Loucy (cell line): ENCODE measurements around the gene PGS1.

Source experiments
- H2AFZ ChIP-seq: fragments of 200-600 bp; sonication (generic); 2 replicates; pipeline ENCODE4 v1.6.0; 2016; ENCODE audit warnings: antibody characterized with exemption, mild to moderate bottlenecking, low read length, moderate library complexity
- H3F3A ChIP-seq: fragments of 200-600 bp; 2 replicates; pipeline ENCODE4 v1.6.0; 2016; ENCODE audit warnings: antibody characterized with exemption, low read depth, mild to moderate bottlenecking
- H3K27me3 ChIP-seq: fragments of 200-600 bp; sonication (generic); 2 replicates; pipeline ENCODE4 v1.6.1; 2014; ENCODE audit warnings: low read length, mild to moderate bottlenecking; ENCODE audit not compliant: insufficient read depth, poor library complexity, severe bottlenecking
- H3K36me3 ChIP-seq: fragments of 200-600 bp; sonication (generic); 2 replicates; pipeline ENCODE4 v1.6.1; 2016; ENCODE audit warnings: low read length; ENCODE audit not compliant: insufficient read depth
- H3K4me1 ChIP-seq: fragments of 200-600 bp; sonication (generic); 2 replicates; pipeline ENCODE4 v1.5.1; 2014; ENCODE audit warnings: low read length, mild to moderate bottlenecking; ENCODE audit not compliant: insufficient read depth, poor library complexity, severe bottlenecking
- H3K4me2 ChIP-seq: fragments of 200-600 bp; sonication (generic); 2 replicates; pipeline ENCODE4 v1.6.0; 2014; ENCODE audit warnings: antibody characterized with exemption, low read length, low read depth, mild to moderate bottlenecking; ENCODE audit not compliant: poor library complexity, severe bottlenecking
- H3K4me3 ChIP-seq: fragments of 200-600 bp; sonication (generic); 2 replicates; pipeline ENCODE4 v1.5.1; 2014; ENCODE audit warnings: low read length, mild to moderate bottlenecking, mixed read lengths; ENCODE audit not compliant: poor library complexity, severe bottlenecking
- H3K79me2 ChIP-seq: fragments of 200-600 bp; sonication (generic); 2 replicates; pipeline ENCODE4 v1.6.1; 2014; ENCODE audit warnings: low read length; ENCODE audit not compliant: insufficient read depth
- H3K9ac ChIP-seq: fragments of 200-600 bp; sonication (generic); 2 replicates; pipeline ENCODE4 v1.6.0; 2014; ENCODE audit warnings: mild to moderate bottlenecking, low read depth, low read length, moderate library complexity; ENCODE audit not compliant: poor library complexity, severe bottlenecking
- H3K9me2 ChIP-seq: fragments of 200-600 bp; sonication (generic); replicated peaks from 2 replicates; pipeline ENCODE4 v1.6.1; 2016; ENCODE audit warnings: low read depth, low read length, mixed read lengths
- H3K9me3 ChIP-seq: fragments of 200-600 bp; sonication (generic); 2 replicates; pipeline ENCODE4 v1.6.1; 2014; ENCODE audit warnings: mild to moderate bottlenecking, antibody characterized with exemption, low read length, low read depth; ENCODE audit not compliant: insufficient read depth
- H4K20me1 ChIP-seq: fragments of 200-600 bp; sonication (generic); 2 replicates; pipeline ENCODE4 v1.6.0; 2014; ENCODE audit warnings: antibody characterized with exemption, low read length, mild to moderate bottlenecking; ENCODE audit not compliant: insufficient read depth, poor library complexity, severe bottlenecking
- CTCF ChIP-seq: fragments of 200-600 bp; sonication (generic); conservative IDR thresholded peaks from 2 replicates; pipeline ENCODE4 v1.5.1; 2014; ENCODE audit warnings: mild to moderate bottlenecking, antibody characterized with exemption, low read length
- EZH2phosphoT487 ChIP-seq: fragments of 200-600 bp; IDR thresholded peaks from 2 replicates; pipeline ENCODE4 v1.6.1; 2018; ENCODE audit warnings: antibody characterized with exemption, mild to moderate bottlenecking, moderate library complexity, borderline replicate concordance

The PGS1 gene

GRCh38 chr17:78396441-78397337, 18.2 kb downstream of the PGS1 start:
- H3K27me3 ChIP-seq: no peaks in the 10 kb centered on the region
- H3K36me3 ChIP-seq: peaks cover 87% of the 10 kb centered on the region
- H3K4me1 ChIP-seq: no peaks in the 10 kb centered on the region
- H2AFZ ChIP-seq: no peak overlapping the region
- no peak overlapping the region for H3K9ac ChIP-seq
- no peaks in the 10 kb centered on the region for H3F3A ChIP-seq
- H3K4me2 ChIP-seq: no peak overlapping the region
- H4K20me1 ChIP-seq: peaks cover 33% of the 10 kb centered on the region
- H3K9me2 ChIP-seq: no peaks in the 10 kb centered on the region
- no peak overlapping the region for H3K4me3 ChIP-seq
- H3K79me2 ChIP-seq: peaks cover 41% of the 10 kb centered on the region
- no peaks in the 10 kb centered on the region for H3K9me3 ChIP-seq
- TF ChIP-seq CTCF (no peak), EZH2phosphoT487 (no peak)

- Histone ChIP-seq H4K20me1 (peaks cover 23% of the 10 kb centered on the region), H3K4me3 (no peak overlapping the region)
These were observed 19.2 kb downstream of the PGS1 start for GRCh38 chr17:78397681-78398101.

GRCh38 chr17:78398390-78398789, 19.9 kb downstream of the PGS1 start:
- no peak overlapping the region for H3K4me3 ChIP-seq
- H4K20me1 ChIP-seq: peaks cover 20% of the 10 kb centered on the region
- no peak overlapping the region for H2AFZ ChIP-seq

More at GRCh38 chr17:78397681-78398101, 19.2 kb downstream of the PGS1 start:
- Histone ChIP-seq H3K4me1 (no peaks in the 10 kb centered on the region), H3K9me2 (no peaks in the 10 kb centered on the region), H2AFZ (no peak overlapping the region), H3K79me2 (peaks cover 31% of the 10 kb centered on the region; the same call in 1 of the 2 replicates), H3K27me3 (no peaks in the 10 kb centered on the region), H3K36me3 (peaks cover 92% of the 10 kb centered on the region), H3K4me2 (no peak overlapping the region), H3K9me3 (no peaks in the 10 kb centered on the region), H3F3A (no peaks in the 10 kb centered on the region), H3K9ac (no peak overlapping the region)
- no peak for TF ChIP-seq EZH2phosphoT487
- TF ChIP-seq CTCF: no peak

More at GRCh38 chr17:78398390-78398789, 19.9 kb downstream of the PGS1 start:
- Histone ChIP-seq H3K79me2 (peaks cover 29% of the 10 kb centered on the region; the same call in 1 of the 2 replicates), H3K27me3 (no peaks in the 10 kb centered on the region), H3K4me2 (no peak overlapping the region), H3F3A (no peaks in the 10 kb centered on the region), H3K9me2 (no peaks in the 10 kb centered on the region), H3K9ac (no peak overlapping the region), H3K9me3 (no peaks in the 10 kb centered on the region), H3K36me3 (peaks cover 96% of the 10 kb centered on the region), H3K4me1 (no peaks in the 10 kb centered on the region)
- TF ChIP-seq CTCF: no peak
- TF ChIP-seq EZH2phosphoT487: no peak
